HT-29 (cell line): ENCODE data around the gene FN1. TPM values are rescaled to one million over a fixed set of nuclear protein-coding genes. Genes with fewer than 3 reads are reported as not detected.
"Not testable (repeated sequence)": the region's sequence is repeated elsewhere in the genome, so short reads cannot be mapped to it uniquely, and the experiment has no call there.

Experiments used
- DNase-seq: peaks from one replicate; pipeline ENCODE4 v3.0.0-alpha.2; 2015; ENCODE audit warnings: low spot score
- total RNA-seq: library from RNA; depleted of rRNA; stranded (reverse); fragments of >200 nt; shearing (Covaris generic); gene quantifications from 2 replicates; pipeline ENCODE4 v1.2.3, GENCODE V29; 2014

The FN1 gene
- total RNA-seq, 1 experiment from 2014 or later, result 0.03 TPM

- no peak for DNase-seq
Observed at GRCh38 chr2:215422676-215423075, 13.2 kb downstream of the FN1 start.

DNA sequence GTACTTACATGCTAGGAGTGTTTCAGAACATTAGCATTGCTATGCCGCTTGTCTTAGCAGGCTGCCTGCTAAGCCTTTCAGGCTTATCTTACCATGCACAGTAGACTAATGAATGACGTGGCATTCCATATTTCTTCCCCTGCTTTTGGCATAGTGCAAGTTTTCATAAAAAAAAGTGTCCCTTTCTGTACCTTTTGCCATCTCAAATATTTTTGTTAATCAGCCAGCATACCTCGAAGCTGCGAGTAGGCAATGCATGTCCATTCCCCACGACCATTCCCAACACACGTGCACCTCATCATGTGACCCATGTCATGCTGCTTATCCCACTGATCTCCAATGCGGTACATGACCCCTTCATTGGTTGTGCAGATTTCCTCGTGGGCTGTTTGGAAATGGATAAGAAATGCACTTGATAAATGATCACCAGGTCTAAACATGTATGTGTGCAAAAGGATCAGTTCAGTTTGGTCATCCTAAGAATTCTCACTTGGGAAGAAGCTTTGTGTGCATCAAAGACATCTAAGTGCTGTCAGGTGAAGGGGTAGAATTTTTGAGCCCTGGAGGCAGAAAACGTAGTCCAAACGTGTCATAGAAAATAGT is 13.9 kb downstream of the FN1 start:
- no peak for DNase-seq

DNA sequence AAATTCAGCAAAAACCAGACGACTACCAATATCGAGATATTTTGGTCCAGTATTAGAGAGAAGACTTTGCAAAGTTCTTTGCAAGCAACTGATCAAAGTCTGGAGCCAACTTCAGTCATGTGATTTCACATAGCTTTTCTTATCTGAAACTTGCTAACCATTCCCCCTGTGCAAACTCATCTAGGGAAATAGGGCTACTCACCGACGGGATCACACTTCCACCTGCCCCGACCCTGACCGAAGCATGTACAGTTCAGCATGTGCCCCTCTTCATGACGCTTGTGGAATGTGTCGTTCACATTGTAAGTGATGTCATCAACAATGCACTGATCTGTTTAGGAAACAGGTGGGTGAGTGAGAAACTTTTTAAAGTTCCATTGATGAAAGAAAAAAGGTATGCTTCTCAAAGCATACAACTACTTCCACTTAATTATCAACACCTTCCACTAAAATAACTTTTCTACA is 15.4 kb downstream of the FN1 start:
- no peak for DNase-seq

DNA sequence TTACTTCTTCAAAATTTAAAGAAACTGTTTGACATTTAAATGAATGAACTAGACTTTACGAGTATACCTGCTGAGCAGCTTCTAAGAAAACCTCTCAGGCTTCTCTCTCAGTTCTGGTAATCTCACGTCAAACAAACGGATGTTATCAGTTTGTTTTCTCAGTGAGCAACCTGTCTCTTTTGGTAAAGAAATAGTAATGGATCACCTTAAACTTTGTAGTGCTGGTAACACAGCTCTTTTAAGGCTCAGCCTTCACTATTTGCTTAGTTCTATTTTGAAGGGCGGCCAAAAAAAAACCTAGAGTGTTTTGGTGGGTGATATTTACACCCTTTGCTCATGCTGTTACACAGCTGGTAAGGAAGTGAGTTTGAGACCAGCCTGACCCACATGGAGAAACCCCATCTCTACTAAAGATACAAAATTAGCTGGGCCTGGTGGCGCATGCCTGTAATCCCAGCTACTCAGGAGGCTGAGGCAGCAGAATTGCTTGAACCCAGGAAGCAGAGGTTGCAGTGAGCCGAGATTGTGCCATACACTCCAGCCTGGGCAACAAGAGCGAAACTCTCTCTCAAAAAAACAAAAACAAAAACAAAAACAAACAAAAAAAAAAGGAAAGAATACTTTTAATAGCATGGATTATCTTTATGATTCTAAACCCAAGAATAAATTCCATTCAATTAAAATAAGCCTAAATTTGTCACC is 15.9 kb downstream of the FN1 start:
- no peak for DNase-seq

- no peak for DNase-seq
Observed at GRCh38 chr2:215419113-215419512, 16.8 kb downstream of the FN1 start.

- no peak for DNase-seq
Observed at GRCh38 chr2:215418064-215418963, 17.6 kb downstream of the FN1 start.

DNA sequence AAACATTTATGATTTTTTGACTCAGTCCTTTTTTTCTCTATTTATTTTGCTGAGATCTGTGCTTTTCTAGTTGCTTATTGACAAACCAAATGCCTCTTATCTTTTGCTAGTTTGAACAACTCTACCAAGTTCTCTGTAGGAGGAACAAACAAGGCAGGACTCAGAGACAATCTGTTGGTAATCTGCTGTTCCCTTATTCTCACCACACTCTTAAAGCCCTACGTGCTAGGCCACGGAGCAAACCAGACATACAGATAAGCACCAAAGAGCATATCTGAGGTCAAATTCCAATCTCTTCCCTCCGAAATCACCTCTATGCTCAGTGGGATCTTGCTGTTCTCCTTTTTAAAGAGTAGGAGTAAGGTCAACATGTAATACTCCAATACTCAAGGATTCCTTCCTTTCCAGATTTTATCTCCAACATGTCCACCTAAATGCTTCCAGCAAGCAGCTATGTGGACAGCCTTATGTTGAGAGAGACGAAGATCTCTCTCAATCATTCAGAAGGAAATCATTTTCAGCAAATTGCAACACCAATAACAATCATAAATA is 18.4 kb downstream of the FN1 start:
- no peak for DNase-seq

DNA sequence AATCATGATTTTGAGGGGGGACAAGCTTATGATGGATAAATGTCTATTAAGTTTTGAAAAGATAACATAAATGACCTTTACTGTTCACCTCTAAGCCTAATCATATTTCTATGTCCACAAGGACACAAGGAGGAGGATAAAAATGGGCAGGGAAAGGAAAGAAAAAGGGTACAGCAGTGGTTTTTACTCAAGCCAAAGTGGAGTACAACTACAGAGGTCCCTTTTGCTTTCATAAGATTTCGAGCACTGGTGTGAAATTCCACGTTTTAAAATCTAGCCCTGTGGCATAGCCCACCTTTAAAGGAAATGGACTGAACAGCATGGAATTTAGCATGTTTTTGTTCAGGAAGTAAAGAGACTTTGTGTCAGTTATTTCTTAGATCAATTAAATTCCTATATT is 19.2 kb downstream of the FN1 start:
- DNase-seq, result no peak

- DNase-seq, result no peak
Observed at GRCh38 chr2:215415820-215416577, 19.9 kb downstream of the FN1 start.

DNA sequence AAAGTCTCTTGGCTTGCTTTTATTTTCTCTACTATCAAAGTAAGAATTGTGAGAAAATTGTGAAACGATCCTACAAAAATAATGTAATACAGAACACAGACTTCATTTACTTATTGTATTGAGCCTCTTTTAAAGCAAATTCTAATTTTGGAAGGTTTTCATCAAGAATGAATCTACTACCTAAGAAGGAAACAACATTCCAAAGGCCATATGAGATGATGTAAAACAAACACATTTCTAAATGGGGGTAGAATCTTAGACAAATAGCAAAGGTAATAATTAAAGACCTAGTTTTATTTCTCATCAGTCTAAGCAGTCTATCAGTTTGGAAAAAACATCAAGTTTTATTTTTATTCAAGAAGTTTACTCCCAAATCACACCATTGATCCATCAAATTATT is 20.6 kb downstream of the FN1 start:
- no peak for DNase-seq

- DNase-seq, result no peak
Observed at GRCh38 chr2:215414674-215415073, 21.2 kb downstream of the FN1 start.

GRCh38 chr2:215413974-215414373 is 21.9 kb downstream of the FN1 start:
- no peak for DNase-seq

- no peak for DNase-seq
Observed at GRCh38 chr2:215413484-215413777, 22.4 kb downstream of the FN1 start.

DNA sequence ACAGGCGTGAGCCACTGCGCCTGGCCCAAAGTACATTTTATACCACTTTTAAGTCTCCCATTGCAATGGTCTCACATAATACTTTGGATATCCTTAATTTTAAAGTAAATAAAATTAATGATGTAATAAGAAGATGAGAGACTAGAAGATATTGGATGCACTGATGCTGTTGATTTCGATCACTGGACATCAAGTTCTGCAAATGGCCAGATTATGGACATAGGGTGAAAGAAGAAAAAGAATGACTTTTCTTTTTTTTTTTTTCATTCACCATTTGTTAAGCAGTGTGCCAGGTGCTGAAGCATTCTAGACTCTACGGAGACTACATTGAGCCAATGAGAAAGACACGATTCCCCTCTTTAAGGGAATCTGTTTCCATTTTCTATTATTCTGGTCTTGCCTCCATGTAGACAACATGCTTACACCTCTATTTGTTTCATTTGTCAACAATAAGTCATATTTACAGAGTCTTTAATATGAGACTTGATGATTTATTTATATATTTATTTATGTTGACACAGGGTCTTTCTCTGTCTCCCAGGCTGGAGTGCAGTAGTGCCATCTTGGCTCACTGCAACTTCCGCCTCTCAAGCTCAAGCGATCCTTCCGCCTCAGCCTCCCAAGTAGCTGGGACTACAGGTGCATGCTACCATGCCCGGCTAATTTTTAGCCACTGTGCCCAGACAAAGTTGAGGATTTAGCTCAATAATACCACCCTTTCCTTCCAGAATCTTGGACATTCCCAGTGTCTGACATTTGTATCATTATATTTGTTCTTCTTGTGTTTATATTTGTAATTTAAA is 23.7 kb downstream of the FN1 start:
- no peak for DNase-seq

DNA sequence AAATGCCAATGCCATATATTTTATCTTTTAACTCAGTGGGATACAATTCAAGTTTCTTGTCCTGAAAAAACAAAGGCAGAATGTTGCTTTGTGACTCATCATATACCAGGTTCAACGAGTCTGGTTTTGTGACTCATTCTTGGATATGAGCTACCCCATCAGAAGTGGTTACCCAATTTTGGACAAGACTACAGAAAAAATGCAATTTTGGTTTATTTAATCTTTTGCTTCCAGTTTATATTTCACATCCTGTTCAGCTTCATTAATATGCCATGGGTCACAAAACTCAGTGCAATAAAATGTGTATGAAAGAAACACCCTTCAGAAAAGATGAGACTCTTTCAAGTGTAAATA is 25.0 kb downstream of the FN1 start:
- no peak for DNase-seq

- not testable (repeated sequence) for DNase-seq
Observed at GRCh38 chr2:215410181-215410931, 25.5 kb downstream of the FN1 start.

- no peak for DNase-seq
Observed at GRCh38 chr2:215409331-215410127, 26.3 kb downstream of the FN1 start.

DNA sequence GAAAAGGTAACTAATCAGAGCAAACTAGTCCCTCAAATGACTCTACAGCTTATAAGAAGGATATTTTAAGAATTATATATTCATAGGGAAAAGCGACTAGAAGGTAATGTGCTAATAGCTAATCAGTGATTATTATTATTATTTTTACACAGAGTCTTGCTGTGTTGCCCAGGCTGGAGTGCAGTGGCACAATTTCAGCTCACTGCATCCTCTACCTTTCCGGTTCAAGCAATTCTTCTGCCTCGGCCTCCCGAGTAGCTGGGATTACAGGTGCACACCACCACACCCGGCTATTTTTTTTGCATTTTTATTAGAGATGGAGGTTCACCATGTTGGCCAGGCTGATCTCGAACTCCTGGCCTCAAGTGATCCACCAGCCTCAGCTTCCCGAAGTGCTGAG is 27.4 kb downstream of the FN1 start:
- DNase-seq, result not testable (repeated sequence)

DNA sequence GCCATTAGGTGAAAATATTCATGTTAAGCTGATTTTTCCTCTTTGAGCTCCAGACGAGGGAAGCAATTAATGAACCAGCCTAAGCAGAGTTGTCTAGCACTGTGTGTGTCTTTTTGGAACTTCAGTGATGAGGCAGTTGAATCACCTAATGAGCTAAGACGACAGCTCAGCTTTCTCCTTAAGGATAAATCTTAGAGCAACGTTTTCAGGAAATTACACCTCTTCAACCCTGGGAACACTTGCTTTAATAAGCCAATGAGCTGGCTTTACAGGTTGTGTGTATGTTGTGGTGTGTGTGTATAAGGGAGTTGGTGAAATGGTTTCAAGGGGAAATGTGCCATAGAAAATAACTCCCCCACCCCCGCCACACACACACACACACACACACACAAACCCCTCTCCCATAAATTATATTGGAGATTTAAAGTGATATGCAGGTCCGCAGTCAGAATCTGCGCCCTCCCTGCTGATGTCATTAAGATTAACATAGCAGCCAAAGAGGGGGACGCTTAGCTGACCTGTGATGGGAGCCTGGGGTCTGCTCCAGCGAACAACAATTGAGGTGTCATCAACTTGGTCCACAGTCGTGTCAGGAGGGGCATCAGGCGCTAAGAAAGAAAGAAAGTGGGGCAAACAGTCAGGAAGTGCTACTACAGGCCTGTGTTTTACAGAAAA is 28.1 kb downstream of the FN1 start:
- DNase-seq, result no peak
